GM18526 (cell line): ENCODE results near the gene CNTN5.

Experiments
- POLR2A ChIP-seq: IDR thresholded peaks from 3 replicates; pipeline ENCODE4 v1.6.1; 2011; ENCODE audit not compliant: insufficient read length; ENCODE audit errors: extremely low read depth

The CNTN5 gene

DNA sequence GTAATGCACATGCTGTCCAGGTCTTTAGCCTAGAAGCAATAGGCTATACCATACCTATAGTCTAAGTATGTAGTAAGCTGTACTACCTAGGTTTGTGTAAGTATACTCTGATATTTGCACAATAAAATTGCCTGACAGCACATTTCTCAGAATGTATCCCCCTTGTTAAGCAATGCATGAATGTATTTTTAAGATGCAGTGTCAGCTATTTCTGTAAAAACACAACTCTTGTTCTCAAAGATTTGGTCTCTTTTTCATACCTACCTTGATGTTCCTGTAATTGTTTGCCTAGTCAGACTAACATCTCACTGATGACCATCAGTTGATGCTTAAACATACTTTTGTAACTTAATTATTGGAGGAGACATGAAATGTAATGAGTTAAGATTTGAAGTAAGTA lies 619.9 kb downstream of the CNTN5 start:
- TF ChIP-seq POLR2A = no peak

DNA sequence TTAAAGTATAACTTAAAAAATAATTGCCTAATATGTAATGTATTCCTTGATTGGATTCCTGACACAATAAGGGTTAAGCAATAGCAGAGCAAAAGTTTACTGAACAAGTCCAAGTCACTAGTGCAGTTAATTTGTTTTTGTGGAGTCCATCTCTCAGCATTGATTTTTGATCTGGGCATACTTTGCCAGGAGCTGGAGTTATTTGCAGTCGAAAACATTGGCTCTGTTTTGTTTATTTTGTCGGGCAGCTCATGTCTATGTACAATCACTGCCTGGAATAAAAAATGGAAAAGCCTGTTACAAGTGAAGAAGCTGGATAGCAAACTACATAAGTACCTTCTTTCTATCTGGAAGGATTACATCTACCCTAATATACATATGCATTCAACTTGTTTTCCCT lies 625.2 kb downstream of the CNTN5 start:
- TF ChIP-seq POLR2A = no peak

DNA sequence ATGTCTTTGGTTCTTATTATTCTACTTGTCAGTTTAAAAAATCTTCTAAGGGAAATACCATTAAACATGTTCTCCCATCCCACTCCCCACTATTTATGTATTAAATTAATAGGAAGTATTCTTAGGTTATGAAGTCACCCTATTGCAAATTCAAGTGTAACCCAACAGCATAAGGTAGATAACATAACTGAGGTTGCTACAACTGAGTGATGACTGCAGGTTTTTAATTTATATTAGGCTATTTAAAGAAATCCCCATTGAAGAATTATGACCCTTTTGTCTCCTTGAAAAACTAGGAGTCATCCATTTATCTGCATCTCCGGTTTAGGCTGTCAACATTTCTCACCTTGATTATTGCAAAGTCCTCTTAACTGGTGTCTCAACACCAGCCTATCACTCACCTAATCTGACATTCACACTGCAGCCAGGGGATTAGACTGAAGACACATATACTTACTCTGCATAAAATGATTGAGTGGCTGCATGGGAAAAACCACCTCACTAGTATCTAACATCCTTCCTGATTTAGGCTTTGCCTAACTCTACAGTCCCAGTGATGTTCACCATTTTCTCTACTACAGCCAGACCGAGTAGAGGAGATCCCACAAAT lies 649.4 kb downstream of the CNTN5 start:
- TF ChIP-seq POLR2A = no peak

DNA sequence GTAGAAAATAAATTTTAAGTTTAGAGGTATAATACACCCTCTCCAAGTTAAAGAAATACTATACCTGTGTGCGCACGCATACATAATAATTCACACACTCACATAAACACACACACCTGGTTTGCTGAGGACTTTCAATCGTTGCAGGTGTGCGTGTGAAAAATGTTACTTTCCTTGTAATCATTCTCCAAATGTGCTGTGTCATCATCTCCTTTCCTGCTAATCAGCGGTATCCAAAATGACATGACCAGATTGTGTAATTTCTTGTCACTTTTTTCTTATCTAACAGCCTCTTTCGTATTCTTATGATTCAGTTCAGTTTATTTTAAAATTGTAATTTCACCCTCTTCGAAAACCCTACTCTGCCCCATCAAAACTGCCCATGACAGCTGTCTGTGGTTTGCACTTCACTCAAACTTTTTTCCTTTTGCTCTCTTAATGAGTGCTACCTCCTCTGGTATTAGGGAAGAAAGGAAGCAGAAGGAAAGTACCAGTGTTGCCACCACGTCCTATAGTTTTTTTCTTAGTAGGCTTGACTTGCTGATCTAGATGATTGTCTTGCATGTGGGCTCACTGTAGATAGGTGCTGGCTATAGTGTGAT lies 651.2 kb downstream of the CNTN5 start:
- no peak for TF ChIP-seq POLR2A

DNA sequence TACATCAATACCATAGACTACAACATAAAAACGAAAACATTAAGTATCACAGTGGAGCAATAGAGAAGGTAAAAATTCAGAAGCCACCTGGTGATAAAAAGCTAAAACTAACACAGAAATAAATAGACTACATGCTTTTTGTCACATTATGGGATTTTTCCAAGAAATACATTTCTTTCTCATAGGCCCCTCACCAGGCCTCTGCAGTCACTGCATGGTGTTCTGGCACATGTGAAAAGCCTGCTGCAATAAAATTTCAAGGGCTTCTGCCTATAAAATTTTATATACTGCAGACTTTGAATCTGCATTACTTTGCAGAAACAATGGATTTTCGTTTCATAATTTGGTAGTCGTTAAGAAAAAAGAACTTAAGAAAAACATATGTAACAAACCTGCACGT lies 655.5 kb downstream of the CNTN5 start:
- TF ChIP-seq POLR2A = no peak

- no peak for TF ChIP-seq POLR2A
Measured at GRCh38 chr11:99682171-99682570, 661.4 kb downstream of the CNTN5 start.

GRCh38 chr11:99682646-99683045 lies 661.9 kb downstream of the CNTN5 start:
- no peak for TF ChIP-seq POLR2A

DNA sequence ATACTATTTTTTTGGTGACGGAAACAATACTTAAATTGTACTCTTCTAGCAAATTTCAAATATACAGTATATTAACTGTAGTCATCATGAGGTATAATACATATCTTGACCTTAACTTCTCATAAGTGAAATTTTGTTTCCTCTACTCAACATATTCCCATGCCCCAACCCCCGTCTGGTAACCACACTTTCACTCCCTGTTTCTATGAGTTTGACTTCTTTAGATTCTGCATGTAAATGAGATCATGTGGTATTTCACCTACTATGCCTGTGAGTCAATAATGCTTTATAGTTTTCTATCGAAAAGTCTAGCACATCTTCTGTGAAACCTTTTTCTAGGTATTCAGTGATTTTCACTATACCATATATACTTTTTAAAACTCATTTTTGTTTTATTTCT lies 663.2 kb downstream of the CNTN5 start:
- no peak for TF ChIP-seq POLR2A

GRCh38 chr11:99686838-99687237 lies 666.1 kb downstream of the CNTN5 start:
- TF ChIP-seq POLR2A = no peak

- TF ChIP-seq POLR2A = no peak
Measured at GRCh38 chr11:99687320-99687719, 666.6 kb downstream of the CNTN5 start.

GRCh38 chr11:99693941-99694492 lies 673.3 kb downstream of the CNTN5 start:
- TF ChIP-seq POLR2A = no peak

GRCh38 chr11:99695106-99695505 lies 674.4 kb downstream of the CNTN5 start:
- TF ChIP-seq POLR2A = no peak

DNA sequence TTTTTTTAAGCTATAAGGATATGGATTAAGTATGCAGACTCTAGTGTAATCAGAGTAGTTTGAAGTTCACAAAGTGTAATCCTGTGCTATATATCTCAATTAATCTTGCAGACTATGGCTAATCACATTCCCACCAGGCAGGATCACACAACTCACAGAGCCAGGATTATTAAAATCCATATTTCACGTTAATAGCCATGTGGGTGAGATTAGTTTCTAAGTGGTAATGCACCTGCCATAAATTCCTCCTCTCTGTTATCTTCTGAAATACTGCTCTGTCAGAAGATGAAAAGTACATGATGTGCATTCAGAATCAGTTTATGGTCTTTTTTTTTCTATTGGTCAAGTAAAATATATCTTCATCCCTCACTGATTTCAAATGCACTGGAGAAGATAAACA lies 686.1 kb downstream of the CNTN5 start:
- TF ChIP-seq POLR2A = no peak

DNA sequence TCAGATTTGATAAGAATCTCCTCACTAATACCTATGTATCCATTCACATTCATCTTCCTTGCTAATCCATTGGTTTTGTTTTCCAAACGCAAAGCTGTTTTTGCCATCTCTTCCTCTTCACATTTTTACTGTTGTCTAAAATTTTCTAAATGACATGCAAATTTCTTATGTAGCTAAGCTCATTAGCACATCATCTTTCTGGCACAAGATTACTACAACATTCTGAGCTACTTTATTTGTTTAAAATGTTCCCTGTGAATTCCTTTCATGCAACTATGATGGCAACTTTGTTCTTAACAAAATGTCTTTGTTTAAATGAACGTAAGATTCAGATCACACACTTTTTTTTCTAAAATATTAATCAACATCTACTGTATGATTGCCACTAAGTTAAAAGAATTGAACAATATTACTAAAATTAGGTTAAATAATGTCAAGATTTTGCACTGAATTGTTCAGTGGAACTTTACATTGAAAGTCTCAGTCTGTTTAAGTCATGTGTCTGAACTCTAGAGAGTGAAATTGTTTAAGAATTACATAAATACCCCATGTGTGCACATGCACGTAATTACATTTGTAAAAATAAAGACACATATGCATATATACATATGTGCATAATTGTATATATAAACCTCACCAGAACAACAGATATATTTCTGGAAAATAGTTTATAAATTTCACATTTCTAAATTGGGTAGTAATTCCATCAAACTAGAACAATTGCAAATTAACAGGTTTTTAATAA lies 688.4 kb downstream of the CNTN5 start:
- TF ChIP-seq POLR2A = no peak

DNA sequence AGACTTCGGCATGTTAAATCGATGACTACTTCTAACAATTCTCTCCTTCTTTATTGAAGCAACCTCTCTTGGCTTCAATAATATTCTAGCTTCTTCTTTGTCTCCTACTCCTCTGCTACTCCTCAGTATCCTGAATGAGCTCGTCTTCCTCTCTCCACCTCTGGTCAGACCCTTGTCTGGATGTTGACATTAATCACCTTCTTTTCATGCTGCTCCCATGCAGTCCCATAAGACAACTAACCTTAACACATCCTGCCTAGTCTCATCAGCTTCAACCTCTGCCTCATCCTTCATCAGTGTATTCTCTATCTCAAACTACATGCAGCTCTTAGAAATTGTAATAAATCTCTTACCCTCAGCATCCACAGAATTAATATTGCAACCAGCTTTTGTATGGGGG lies 695.6 kb downstream of the CNTN5 start:
- TF ChIP-seq POLR2A = no peak

- TF ChIP-seq POLR2A = no peak
Measured at GRCh38 chr11:99718291-99718690, 697.5 kb downstream of the CNTN5 start.
